H1 (cell line): Measurements from ENCODE around the gene CDC42SE2. TPM values are rescaled to one million over a fixed set of nuclear protein-coding genes. Genes with fewer than 3 reads are reported as not detected.

Experiments
- CTCF ChIA-PET: fragments of 300-600 bp; sonication (Branson Sonifier 250); formaldehyde crosslinking; loops from one replicate; lab custom pipeline; 2021; ENCODE audit not compliant: partially characterized antibody; lab: Charles Lee
- POLR2A ChIA-PET: fragments of 300-600 bp; sonication (Branson Sonifier 250); formaldehyde crosslinking; loops from one replicate; lab custom pipeline; 2021; ENCODE audit warnings: inconsistent platforms; ENCODE audit not compliant: partially characterized antibody; lab: Charles Lee
- DNase-seq, 2 experiments: peaks; one replicate each; pipeline versions ENCODE4 v3.0.0 to v3.0.0-alpha.2; 2010 to 2022; ENCODE audit warnings: low spot score in 2 of 2, low read depth in 1 of 2, mixed read lengths in 1 of 2
- FAIRE-seq: peaks from 2 replicates; lab custom pipeline; 2011; peaks lifted over from hg19 to GRCh38; lab: Jason Lieb, UNC
- H2AFZ ChIP-seq: 2 replicates; pipeline ENCODE4 v1.8.1; 2012; ENCODE audit warnings: low read length, inconsistent platforms
- H2AK5ac ChIP-seq: 2 replicates; pipeline ENCODE4 v1.6.1; 2013; ENCODE audit warnings: low read depth, low read length
- H2BK120ac ChIP-seq: replicated peaks from 2 replicates; pipeline ENCODE3; 2013; ENCODE audit warnings: low read depth, low read length, inconsistent platforms
- H2BK12ac ChIP-seq: 2 replicates; pipeline ENCODE4 v1.6.1; 2013; ENCODE audit warnings: low read depth, low read length
- H2BK15ac ChIP-seq: 2 replicates; pipeline ENCODE4 v1.6.1; 2013; ENCODE audit warnings: low read length
- H2BK20ac ChIP-seq: 2 replicates; pipeline ENCODE4 v1.6.1; 2013; ENCODE audit warnings: low read length
- H2BK5ac ChIP-seq: 2 replicates; pipeline ENCODE4 v1.6.1; 2013; ENCODE audit warnings: low read depth, low read length
- H3K14ac ChIP-seq: 2 replicates; pipeline ENCODE4 v1.6.1; 2013; ENCODE audit warnings: inconsistent platforms; ENCODE audit not compliant: insufficient read length
- H3K18ac ChIP-seq: 2 replicates; pipeline ENCODE4 v1.6.1; 2013; ENCODE audit warnings: low read length; ENCODE audit errors: extremely low read depth
- H3K23ac ChIP-seq: 2 replicates; pipeline ENCODE4 v1.6.1; 2013; ENCODE audit warnings: inconsistent platforms; ENCODE audit not compliant: insufficient read length
- H3K23me2 ChIP-seq: 2 replicates; pipeline ENCODE4 v1.6.1; 2013; ENCODE audit warnings: low read depth, low read length
- H3K27ac ChIP-seq: 2 replicates; pipeline ENCODE4 v1.6.1; 2011; ENCODE audit warnings: low read depth, low read length, inconsistent platforms
- H3K27me3 ChIP-seq, 4 experiments: replicated peaks in 1 of 4; 1 replicate in 1 of 4; 2 replicates in 3 of 4; pipeline versions ENCODE4 v1.6.1 to v1.8.1; 2011 to 2013; ENCODE audit warnings: low read length in 3 of 4, mild to moderate bottlenecking in 3 of 4, inconsistent platforms in 2 of 4, mixed read lengths in 2 of 4, moderate library complexity in 1 of 4; ENCODE audit not compliant: control insufficient read depth in 3 of 4, insufficient read depth in 3 of 4; ENCODE audit errors: extremely low read depth in 1 of 4
- H3K36me3 ChIP-seq, 4 experiments: 2 replicates each; pipeline versions ENCODE4 v1.6.1 to v1.8.1; 2011 to 2013; ENCODE audit warnings: mild to moderate bottlenecking in 4 of 4, low read length in 3 of 4, moderate library complexity in 2 of 4, control low read depth in 1 of 4, inconsistent platforms in 1 of 4; ENCODE audit not compliant: insufficient read depth in 4 of 4, control insufficient read depth in 2 of 4
- H3K4ac ChIP-seq: replicated peaks from 2 replicates; pipeline ENCODE3; 2013; ENCODE audit warnings: low read length, low read depth, mixed read lengths, inconsistent platforms; ENCODE audit not compliant: insufficient read length
- H3K4me1 ChIP-seq, 4 experiments: replicated peaks in 1 of 4; 1 replicate in 1 of 4; 2 replicates in 3 of 4; pipeline versions ENCODE4 v1.6.1 to v1.8.1; 2011 to 2013; ENCODE audit warnings: low read length in 3 of 4, inconsistent platforms in 2 of 4, mixed read lengths in 1 of 4; ENCODE audit not compliant: insufficient read depth in 4 of 4, control insufficient read depth in 3 of 4
- H3K4me2 ChIP-seq, 2 experiments: 2 replicates each; pipeline versions ENCODE4 v1.6.1 to v1.8.1; 2011 to 2013; ENCODE audit warnings: low read depth in 2 of 2, low read length in 2 of 2, control low read depth in 1 of 2, inconsistent platforms in 1 of 2, mild to moderate bottlenecking in 1 of 2; ENCODE audit not compliant: insufficient read depth in 1 of 2
- H3K4me3 ChIP-seq, 4 experiments: fragments of 200-600, 300-600 bp in 1 of 4; sonication (generic), shearing (Covaris generic), sonication (Bioruptor Twin) in 1 of 4; 2 replicates each; pipeline versions ENCODE4 v1.5.1 to v1.8.1; 2011 to 2016; ENCODE audit warnings: low read length in 4 of 4, low read depth in 3 of 4, control low read depth in 2 of 4, inconsistent platforms in 2 of 4, mild to moderate bottlenecking in 2 of 4, mixed read lengths in 1 of 4, moderate library complexity in 1 of 4; ENCODE audit not compliant: insufficient read depth in 2 of 4; ENCODE audit errors: extremely low read depth in 1 of 4
- H3K56ac ChIP-seq: replicated peaks from 2 replicates; pipeline ENCODE3; 2013; ENCODE audit warnings: low read depth, mild to moderate bottlenecking, mixed read lengths, low read length, inconsistent platforms; ENCODE audit not compliant: insufficient read length
- H3K79me1 ChIP-seq: 2 replicates; pipeline ENCODE4 v1.6.1; 2013; ENCODE audit warnings: low read depth, low read length, control low read depth
- H3K79me2 ChIP-seq, 2 experiments: 2 replicates each; pipeline versions ENCODE4 v1.6.1 to v1.8.1; 2012 to 2013; ENCODE audit warnings: low read length in 2 of 2, mild to moderate bottlenecking in 2 of 2, inconsistent platforms in 1 of 2; ENCODE audit not compliant: insufficient read depth in 2 of 2, control insufficient read depth in 1 of 2
- H3K9ac ChIP-seq, 4 experiments: replicated peaks in 1 of 4; 1 replicate in 1 of 4; 2 replicates in 3 of 4; pipeline versions ENCODE4 v1.6.1 to v1.8.1; 2011 to 2013; ENCODE audit warnings: low read depth in 3 of 4, low read length in 3 of 4, control low read depth in 2 of 4, mild to moderate bottlenecking in 2 of 4, moderate library complexity in 2 of 4, inconsistent platforms in 1 of 4; ENCODE audit errors: extremely low read depth in 1 of 4
- H3K9me3 ChIP-seq, 2 experiments: 2 replicates each; pipeline versions ENCODE4 v1.6.1 to v1.8.1; 2012 to 2013; ENCODE audit warnings: mild to moderate bottlenecking in 2 of 2, moderate library complexity in 2 of 2, control low read depth in 1 of 2, inconsistent platforms in 1 of 2, low read depth in 1 of 2, low read length in 1 of 2, mixed read lengths in 1 of 2; ENCODE audit not compliant: insufficient read depth in 2 of 2
- H4K20me1 ChIP-seq, 2 experiments: replicated peaks in 1 of 2; 2 replicates each; pipeline versions ENCODE3 to v1.8.1; 2011 to 2013; ENCODE audit warnings: inconsistent platforms in 2 of 2, low read length in 2 of 2, mild to moderate bottlenecking in 1 of 2; ENCODE audit not compliant: insufficient read depth in 2 of 2, control insufficient read depth in 1 of 2
- H4K5ac ChIP-seq: 2 replicates; pipeline ENCODE4 v1.6.1; 2013; ENCODE audit warnings: low read length, low read depth, mixed read lengths, inconsistent platforms; ENCODE audit not compliant: insufficient read length
- H4K8ac ChIP-seq: 2 replicates; pipeline ENCODE4 v1.8.0; 2013; ENCODE audit warnings: mild to moderate bottlenecking, moderate library complexity, low read length, inconsistent platforms; ENCODE audit not compliant: insufficient read depth; ENCODE audit errors: extremely low read depth
- H4K91ac ChIP-seq: replicated peaks from 2 replicates; pipeline ENCODE3; 2013; ENCODE audit warnings: low read length, mixed read lengths, inconsistent platforms; ENCODE audit not compliant: insufficient read length
- ASH2L ChIP-seq: fragments of 200-600, 300-600 bp; sonication (generic); IDR thresholded peaks from one replicate; pipeline ENCODE4 v1.7.1; 2017; ENCODE audit warnings: low read length
- ATF2 ChIP-seq: IDR thresholded peaks from 2 replicates; pipeline ENCODE4 v1.6.1; 2012; ENCODE audit warnings: low read length, inconsistent platforms
- BACH1 ChIP-seq: IDR thresholded peaks from 2 replicates; pipeline ENCODE4 v1.6.1; 2012; ENCODE audit warnings: low read length, improper control_type of control experiment
- CHD1 ChIP-seq: IDR thresholded peaks from 2 replicates; pipeline ENCODE4 v1.6.1; 2012; ENCODE audit warnings: low read depth, low read length, improper control_type of control experiment
- CREB1 ChIP-seq: IDR thresholded peaks from 2 replicates; pipeline ENCODE4 v1.6.1; 2012; ENCODE audit warnings: inconsistent platforms
- GABPA ChIP-seq: IDR thresholded peaks from 2 replicates; pipeline ENCODE4 v1.6.1; 2011; ENCODE audit warnings: mild to moderate bottlenecking, low read length, moderate library complexity, borderline replicate concordance; ENCODE audit not compliant: insufficient read depth
- HDAC6 ChIP-seq: IDR thresholded peaks from one replicate; pipeline ENCODE4 v1.7.1; 2012; ENCODE audit warnings: low read depth, mild to moderate bottlenecking, inconsistent platforms, low read length, moderate library complexity
- JUN ChIP-seq: IDR thresholded peaks from 2 replicates; pipeline ENCODE4 v1.6.1; 2011; ENCODE audit warnings: low read depth, mild to moderate bottlenecking, improper control_type of control experiment, low read length
- KDM1A ChIP-seq: fragments of 200-600, 300-600 bp; sonication (generic); IDR thresholded peaks from 2 replicates; pipeline ENCODE4 v1.7.1; 2016; ENCODE audit warnings: mild to moderate bottlenecking, low read length, borderline replicate concordance
- KDM5A ChIP-seq: fragments of 200-600 bp; IDR thresholded peaks from 2 replicates; pipeline ENCODE4 v1.7.1; 2012; ENCODE audit warnings: mild to moderate bottlenecking, low read length, inconsistent platforms, mixed read lengths
- RAD21 ChIP-seq, 2 experiments: IDR thresholded peaks in 1 of 2; conservative IDR thresholded peaks in 1 of 2; 2 replicates each; pipeline ENCODE4 v1.6.1; 2011; ENCODE audit warnings: low read depth in 2 of 2, low read length in 2 of 2, improper control_type of control experiment in 1 of 2, inconsistent platforms in 1 of 2, mild to moderate bottlenecking in 1 of 2, moderate library complexity in 1 of 2
- SIRT6 ChIP-seq: IDR thresholded peaks from one replicate; pipeline ENCODE4 v1.7.1; 2012; ENCODE audit warnings: low read length, inconsistent platforms
- SP2 ChIP-seq: IDR thresholded peaks from 2 replicates; pipeline ENCODE4 v1.6.1; 2012; ENCODE audit warnings: mild to moderate bottlenecking, low read length, inconsistent platforms
- TEAD4 ChIP-seq: IDR thresholded peaks from 2 replicates; pipeline ENCODE4 v1.6.1; 2012; ENCODE audit warnings: low read depth, low read length, inconsistent platforms, mixed read lengths
- WGBS, 2 experiments: shearing (Covaris generic) in 1 of 2; methylation state at CpG; one replicate each; pipeline versions ENCODE4 v1.1.6 to v1.1.7; 2013 to 2015; ENCODE audit warnings: low lambda C conversion rate in 2 of 2, mixed read lengths in 2 of 2, inconsistent platforms in 1 of 2, low coverage in 1 of 2, missing lambda C conversion rate in 1 of 2; ENCODE audit not compliant: insufficient replicate concordance in 2 of 2, insufficient coverage in 1 of 2, insufficient read length in 1 of 2; ENCODE audit errors: extremely low coverage in 1 of 2, missing lambda C conversion rate in 1 of 2; 5-methylcytosine and 5-hydroxymethylcytosine counted together
- polyA plus RNA-seq, 7 experiments: library from polyadenylated mRNA; depleted of rRNA in 3 of 7; stranded (reverse) in 5 of 7; unstranded in 2 of 7; fragments of >200 nt in 5 of 7; fragments of 200-250 nt in 2 of 7; gene quantifications; 1 replicate in 5 of 7; 2 replicates in 1 of 7; 4 replicates in 1 of 7; pipeline versions ENCODE4 v1.2.1 to v1.2.3, GENCODE V29; 2011 to 2013; ENCODE audit warnings: missing spikeins in 2 of 7, mixed read lengths in 2 of 7
- total RNA-seq: library from RNA; stranded (reverse); fragmentation: NEBNext Ultra II Directional; extraction: Animal tissue kit (Norgen Biotek cat#: 25700); gene quantifications from 2 replicates; pipeline ENCODE4 v1.2.1, GENCODE V29; 2021

The CDC42SE2 gene
- total and polyA plus RNA-seq, 2 of the 8 experiments (the other 6 are each of a cell fraction or from before 2014, with no cell fraction given) = 16.7 to 30.8 TPM

GRCh38 chr5:131286400-131286715, 22.5 kb downstream of the CDC42SE2 start:
- H3K27me3 ChIP-seq = no peaks in the 10 kb centered on the region
- H2AFZ ChIP-seq = no peak overlapping the region
- peaks cover 0 to 33% of the 10 kb centered on the region in 2 experiments; a peak in 3 of 4 replicates for H3K79me2 ChIP-seq
- H3K4me2 ChIP-seq = no peak overlapping the region
- no peak overlapping the region for H3K9ac ChIP-seq
- H3K4me3 ChIP-seq = no peak overlapping the region
- H3K36me3 ChIP-seq = no peaks in the 10 kb centered on the region
- H2AK5ac ChIP-seq = no peak overlapping the region
- no peaks in the 10 kb centered on the region for H4K20me1 ChIP-seq
- no peak overlapping the region for H4K8ac ChIP-seq
- H3K4ac ChIP-seq = no peak overlapping the region
- H2BK120ac ChIP-seq = no peak overlapping the region
- 89% methylated on average over 5 of the region's 5 CpGs; no CpG with 5 or more reads in 1 of the 2 experiments for WGBS, 2 experiments
- no peak overlapping the region for H3K23ac ChIP-seq
- H3K9me3 ChIP-seq = no peaks in the 10 kb centered on the region
- DNase-seq (no peak), FAIRE-seq (no peak)
- no peak overlapping the region for H2BK12ac ChIP-seq
- no peak overlapping the region for H3K18ac ChIP-seq
- no peak overlapping the region for H3K27ac ChIP-seq
- H3K14ac ChIP-seq = no peak overlapping the region
- H2BK15ac ChIP-seq = no peak overlapping the region
- H3K79me1 ChIP-seq = peaks cover 3% of the 10 kb centered on the region; the same call in 1 of the 2 replicates
- no peak overlapping the region for H2BK20ac ChIP-seq
- no peaks in the 10 kb centered on the region for H3K23me2 ChIP-seq
- H4K91ac ChIP-seq = no peak overlapping the region
- ChIA-PET CTCF (no interaction called here), POLR2A (interaction anchor here (0.6 to 0.9 kb wide), 2 partner anchors 9 to 16 kb away, joined by 3 read pairs; no protein-coding TSS in a partner anchor)
- H2BK5ac ChIP-seq = no peak overlapping the region
- no peak overlapping the region for H3K56ac ChIP-seq
- H3K4me1 ChIP-seq = no peaks in the 10 kb centered on the region
- H4K5ac ChIP-seq = no peak overlapping the region
- TF ChIP-seq ATF2 = no peak
- no peak for TF ChIP-seq CREB1
- no peak for TF ChIP-seq ASH2L
- no peak for TF ChIP-seq CHD1
- TF ChIP-seq KDM1A = no peak
- TF ChIP-seq KDM5A = no peak
- TF ChIP-seq GABPA = no peak
- TF ChIP-seq TEAD4 = no peak
- no peak for TF ChIP-seq BACH1
- no peak for TF ChIP-seq HDAC6
- TF ChIP-seq RAD21 (IDR thresholded peaks at IDR 0.05 in 1 of 2, conservative IDR thresholded peaks at IDR 0.05 in 1 of 2; ENCODE audit: low read depth in 2 of 2, low read length in 2 of 2) = no peak
- no peak for TF ChIP-seq SIRT6
- TF ChIP-seq SP2 = no peak
- no peak for TF ChIP-seq JUN
